SU-DHL-6 (cell line): Measurements from ENCODE around the gene MATCAP1.
A peak's percentile ranks its signal among the peaks of the same experiment; 100 is the strongest.

Experiments
- H2AFZ ChIP-seq: fragments of 200-600 bp; sonication (generic); 2 replicates; pipeline ENCODE4 v1.6.1; 2014; ENCODE audit warnings: low read depth, mild to moderate bottlenecking, moderate library complexity, mixed read lengths, antibody characterized with exemption, low read length; ENCODE audit not compliant: severe bottlenecking
- H3F3A ChIP-seq: fragments of 200-600 bp; shearing (Covaris generic); 2 replicates; pipeline ENCODE4 v1.6.0; 2016; ENCODE audit warnings: antibody characterized with exemption, mild to moderate bottlenecking; ENCODE audit not compliant: insufficient read depth
- H3K27ac ChIP-seq: fragments of 200-600 bp; sonication (generic); 2 replicates; pipeline ENCODE4 v1.5.1; 2016; ENCODE audit warnings: low read depth, mild to moderate bottlenecking, low read length, moderate library complexity, mixed read lengths
- H3K27me3 ChIP-seq: fragments of 200-600 bp; sonication (generic), shearing (Covaris generic); 2 replicates; pipeline ENCODE4 v1.6.0; 2014; ENCODE audit warnings: mild to moderate bottlenecking, low read length
- H3K36me3 ChIP-seq: fragments of 200-600 bp; sonication (generic); 2 replicates; pipeline ENCODE4 v1.6.1; 2014; ENCODE audit warnings: mild to moderate bottlenecking, low read length, mixed read lengths
- H3K4me2 ChIP-seq: fragments of 300-600, 200-600 bp; shearing (Covaris generic), sonication (generic); 2 replicates; pipeline ENCODE4 v1.6.0; 2014; ENCODE audit warnings: low read length, low read depth, mild to moderate bottlenecking; ENCODE audit not compliant: poor library complexity, severe bottlenecking
- H3K4me3 ChIP-seq: fragments of 200-600 bp; sonication (generic); 2 replicates; pipeline ENCODE4 v1.5.1; 2014; ENCODE audit warnings: antibody characterized with exemption, low read length, mild to moderate bottlenecking, mixed read lengths; ENCODE audit not compliant: insufficient read depth, poor library complexity, severe bottlenecking
- H3K79me2 ChIP-seq: fragments of 200-600 bp; sonication (generic); 2 replicates; pipeline ENCODE4 v1.6.1; 2014; ENCODE audit warnings: mild to moderate bottlenecking, low read length, moderate library complexity; ENCODE audit not compliant: insufficient read depth
- H3K9ac ChIP-seq: fragments of 200-600 bp; sonication (generic); 2 replicates; pipeline ENCODE4 v1.7.0; 2014; ENCODE audit warnings: mild to moderate bottlenecking, low read length
- H3K9me2 ChIP-seq: fragments of 200-600 bp; sonication (generic); replicated peaks from 2 replicates; pipeline ENCODE4 v1.6.1; 2014; ENCODE audit warnings: low read length; ENCODE audit not compliant: insufficient read depth
- H3K9me3 ChIP-seq: fragments of 200-600 bp; sonication (generic); 2 replicates; pipeline ENCODE4 v1.6.1; 2014; ENCODE audit warnings: low read length, mixed read lengths; ENCODE audit not compliant: insufficient read depth
- H4K20me1 ChIP-seq: fragments of 200-600 bp; sonication (generic); 2 replicates; pipeline ENCODE4 v1.6.1; 2014; ENCODE audit warnings: low read depth, mild to moderate bottlenecking, antibody characterized with exemption, low read length, moderate library complexity, mixed read lengths
- EZH2phosphoT487 ChIP-seq: fragments of 200-600 bp; sonication (generic), shearing (Covaris generic); conservative IDR thresholded peaks from 2 replicates; pipeline ENCODE4 v1.6.1; 2018; ENCODE audit warnings: mild to moderate bottlenecking, antibody characterized with exemption, low read length, moderate library complexity, mixed read lengths
- TF ChIP-seq, protein P1 (sequence below): fragments of 200-600 bp; sonication (generic); IDR thresholded peaks from one replicate; pipeline ENCODE4 v1.5.1; 2017; ENCODE audit warnings: antibody characterized with exemption, mild to moderate bottlenecking, low read length, moderate library complexity; ENCODE audit not compliant: insufficient read depth, poor library complexity, severe bottlenecking

The MATCAP1 gene

DNA sequence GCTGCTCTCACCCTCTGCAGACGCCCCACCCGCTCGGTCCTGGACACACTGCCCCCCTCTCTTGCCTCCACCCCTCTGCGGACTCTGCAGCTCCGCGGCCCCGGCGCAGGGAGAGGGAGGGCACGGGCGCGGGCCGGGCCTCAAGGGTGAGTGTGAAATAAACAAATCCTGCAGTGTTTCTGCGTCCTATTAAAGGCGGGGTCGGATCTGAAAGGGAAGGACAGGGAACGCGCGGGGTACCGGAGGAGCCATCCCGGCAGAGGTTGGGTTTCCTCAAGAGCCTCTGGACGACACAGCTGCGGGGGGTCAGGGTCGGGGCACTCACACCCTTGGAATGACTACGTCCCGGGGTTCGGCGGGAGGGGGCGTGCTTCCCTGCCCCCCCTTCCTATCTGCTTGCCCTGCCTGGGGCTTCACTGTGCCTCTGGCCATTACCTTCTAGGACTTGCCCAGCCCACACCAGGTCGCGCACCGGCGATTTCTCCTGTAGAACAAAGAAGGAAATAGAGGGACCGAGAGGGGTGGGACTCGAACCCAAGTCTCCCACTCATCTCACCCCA, 19.7 kb downstream of the MATCAP1 start:
- no peaks in the 10 kb centered on the region for H3K36me3 ChIP-seq
- no peaks in the 10 kb centered on the region for H3K79me2 ChIP-seq
- H4K20me1 ChIP-seq: no peaks in the 10 kb centered on the region
- no peaks in the 10 kb centered on the region for H3K27me3 ChIP-seq
- peak overlapping the region; percentile 35 for H3K4me2 ChIP-seq
- H3K9me3 ChIP-seq: no peaks in the 10 kb centered on the region
- TF ChIP-seq, protein P1, sequence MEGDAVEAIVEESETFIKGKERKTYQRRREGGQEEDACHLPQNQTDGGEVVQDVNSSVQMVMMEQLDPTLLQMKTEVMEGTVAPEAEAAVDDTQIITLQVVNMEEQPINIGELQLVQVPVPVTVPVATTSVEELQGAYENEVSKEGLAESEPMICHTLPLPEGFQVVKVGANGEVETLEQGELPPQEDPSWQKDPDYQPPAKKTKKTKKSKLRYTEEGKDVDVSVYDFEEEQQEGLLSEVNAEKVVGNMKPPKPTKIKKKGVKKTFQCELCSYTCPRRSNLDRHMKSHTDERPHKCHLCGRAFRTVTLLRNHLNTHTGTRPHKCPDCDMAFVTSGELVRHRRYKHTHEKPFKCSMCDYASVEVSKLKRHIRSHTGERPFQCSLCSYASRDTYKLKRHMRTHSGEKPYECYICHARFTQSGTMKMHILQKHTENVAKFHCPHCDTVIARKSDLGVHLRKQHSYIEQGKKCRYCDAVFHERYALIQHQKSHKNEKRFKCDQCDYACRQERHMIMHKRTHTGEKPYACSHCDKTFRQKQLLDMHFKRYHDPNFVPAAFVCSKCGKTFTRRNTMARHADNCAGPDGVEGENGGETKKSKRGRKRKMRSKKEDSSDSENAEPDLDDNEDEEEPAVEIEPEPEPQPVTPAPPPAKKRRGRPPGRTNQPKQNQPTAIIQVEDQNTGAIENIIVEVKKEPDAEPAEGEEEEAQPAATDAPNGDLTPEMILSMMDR: no peak
- TF ChIP-seq EZH2phosphoT487: no peak
- peaks cover 3% of the 10 kb centered on the region for H3F3A ChIP-seq
- no peak overlapping the region for H3K9ac ChIP-seq
- no peak overlapping the region for H3K27ac ChIP-seq
- H2AFZ ChIP-seq: no peak overlapping the region
- no peaks in the 10 kb centered on the region for H3K9me2 ChIP-seq
- H3K4me3 ChIP-seq: no peak overlapping the region

DNA sequence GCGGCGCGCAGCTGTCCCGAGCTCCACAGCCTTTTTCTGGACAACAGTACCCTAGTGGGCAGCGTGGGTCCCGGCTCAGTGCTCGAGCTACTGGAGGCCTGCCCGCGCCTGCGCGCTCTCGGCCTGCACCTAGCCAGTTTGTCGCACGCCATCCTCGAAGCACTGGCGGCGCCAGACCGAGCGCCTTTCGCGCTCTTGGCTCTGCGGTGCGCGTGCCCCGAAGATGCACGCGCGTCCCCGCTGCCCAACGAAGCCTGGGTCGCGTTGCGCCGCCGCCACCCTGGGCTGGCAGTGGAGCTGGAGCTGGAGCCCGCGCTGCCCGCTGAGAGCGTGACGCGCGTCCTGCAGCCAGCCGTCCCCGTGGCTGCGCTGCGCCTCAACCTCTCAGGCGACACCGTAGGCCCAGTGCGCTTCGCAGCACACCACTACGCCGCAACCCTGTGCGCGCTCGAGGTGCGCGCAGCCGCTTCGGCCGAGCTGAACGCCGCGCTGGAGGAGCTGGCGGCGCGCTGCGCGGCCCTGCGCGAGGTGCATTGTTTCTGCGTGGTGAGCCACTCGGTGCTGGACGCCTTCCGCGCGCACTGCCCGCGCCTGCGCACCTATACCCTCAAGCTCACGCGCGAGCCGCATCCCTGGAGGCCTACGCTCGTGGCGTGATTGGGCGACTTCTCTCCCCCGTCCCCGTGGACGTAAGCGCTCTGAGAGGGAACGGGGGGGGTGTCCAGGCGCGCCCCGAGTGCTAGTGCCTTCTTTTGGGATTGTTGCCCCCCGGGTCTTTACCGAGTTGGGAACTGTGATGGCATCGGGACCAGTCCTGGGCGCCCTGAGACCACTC, 20.4 kb downstream of the MATCAP1 start:
- H2AFZ ChIP-seq: no peak overlapping the region
- no peak overlapping the region for H3K9ac ChIP-seq
- H3K27me3 ChIP-seq: no peaks in the 10 kb centered on the region
- no peak overlapping the region for H3K27ac ChIP-seq
- TF ChIP-seq, protein P1: no peak
- no peak for TF ChIP-seq EZH2phosphoT487
- no peak overlapping the region for H3K4me3 ChIP-seq
- no peaks in the 10 kb centered on the region for H3K36me3 ChIP-seq
- no peaks in the 10 kb centered on the region for H3K79me2 ChIP-seq
- no peaks in the 10 kb centered on the region for H3K9me3 ChIP-seq
- H3F3A ChIP-seq: peaks cover 10% of the 10 kb centered on the region
- no peaks in the 10 kb centered on the region for H3K9me2 ChIP-seq
- H4K20me1 ChIP-seq: no peaks in the 10 kb centered on the region
- peak overlapping the region; percentile 35 for H3K4me2 ChIP-seq

DNA sequence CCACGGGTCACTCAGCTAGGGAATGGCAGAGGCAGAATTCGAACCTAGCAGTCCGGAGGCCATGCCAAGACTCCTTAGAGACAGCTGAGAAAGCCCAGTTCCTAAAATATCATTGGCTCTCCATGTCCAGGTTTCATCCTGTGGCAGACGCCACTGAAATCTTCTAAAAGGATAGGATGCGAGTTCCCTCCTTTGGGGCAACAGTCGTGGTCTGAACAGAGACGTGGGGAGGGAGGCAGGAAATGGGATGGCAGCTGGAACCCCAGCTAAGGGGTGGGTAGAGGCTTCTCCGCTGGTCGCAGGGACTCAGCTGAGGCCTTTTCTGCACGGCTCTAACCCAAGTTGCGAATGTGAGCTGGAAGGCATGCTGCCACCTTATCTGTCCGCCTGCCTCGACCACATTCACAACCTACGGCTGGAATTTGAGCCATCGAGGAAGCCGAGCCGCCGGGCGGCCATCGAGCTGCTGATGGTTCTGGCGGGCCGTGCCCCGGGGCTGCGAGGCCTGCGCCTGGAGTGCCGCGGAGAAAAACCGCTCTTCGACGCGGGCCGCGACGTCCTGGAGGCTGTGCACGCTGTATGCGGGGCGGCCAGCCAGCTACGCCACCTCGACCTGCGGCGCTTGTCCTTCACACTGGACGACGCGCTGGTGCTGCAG, 21.1 kb downstream of the MATCAP1 start:
- Histone ChIP-seq H3K36me3 (no peaks in the 10 kb centered on the region), H4K20me1 (no peaks in the 10 kb centered on the region), H3K9ac (no peak overlapping the region), H3K4me3 (no peak overlapping the region), H3K9me3 (no peaks in the 10 kb centered on the region), H3K9me2 (no peaks in the 10 kb centered on the region), H3K27me3 (no peaks in the 10 kb centered on the region), H3F3A (peaks cover 16% of the 10 kb centered on the region), H3K79me2 (no peaks in the 10 kb centered on the region), H2AFZ (no peak overlapping the region), H3K27ac (no peak overlapping the region), H3K4me2 (no peak overlapping the region)
- no peak for TF ChIP-seq EZH2phosphoT487
- TF ChIP-seq, protein P1: no peak
